ENCODE data around the gene SNX27.

- TF ChIP-seq ZNF280D (tag by site-specific recombination; IDR thresholded peaks at IDR 0.05) (no peak), CTCF (tag by site-specific recombination; IDR thresholded peaks at IDR 0.05) (no peak), SP2 (tag by site-specific recombination; IDR thresholded peaks at IDR 0.05) (no peak), KLF8 (tag by site-specific recombination; IDR thresholded peaks at IDR 0.05) (no peak), ZNF19 (tag by site-specific recombination; IDR thresholded peaks at IDR 0.05; ENCODE audit: low read depth) (no peak), ZBTB26 (tag by site-specific recombination; optimal IDR thresholded peaks at IDR 0.05) (no peak), ZNF302 (tag by site-specific recombination; IDR thresholded peaks at IDR 0.05; ENCODE audit: low read depth) (no peak), KLF17 (tag by site-specific recombination; IDR thresholded peaks at IDR 0.05) (no peak), ZNF837 (tag by site-specific recombination; IDR thresholded peaks at IDR 0.05) (no peak), ZNF398 (tag by site-specific recombination; IDR thresholded peaks at IDR 0.05) (peak; percentile 38; the same call in 1 of the 2 replicates), IKZF3 (tag by site-specific recombination; IDR thresholded peaks at IDR 0.05) (no peak), ZNF211 (tag by site-specific recombination; IDR thresholded peaks at IDR 0.05; ENCODE audit: low read depth) (no peak), KLF16 (tag by site-specific recombination; IDR thresholded peaks at IDR 0.05) (no peak)
These were observed 106.2 kb downstream of the SNX27 start for GRCh38 chr1:151718011-151718431.
